VCaP (cell line): ENCODE data around the gene DYRK3.

Experiments used
- H3K27ac ChIP-seq: fragments of 450-650 bp; 2 replicates; pipeline ENCODE4 v1.5.1; 2017
- CTCF ChIP-seq: fragments of 450-650 bp; conservative IDR thresholded peaks from 2 replicates; pipeline ENCODE4 v1.5.1; 2017; ENCODE audit warnings: mild to moderate bottlenecking, moderate library complexity

Gene DYRK3

GRCh38 chr1:206635080-206635977 is at the start of gene DYRK3:
Gene DYRK3, plus strand, starts transcription at chr1:206635536. Its CDS starts 168 bp downstream, at chr1:206635704.
- peak within 1 kb of the TSS; percentile 58 for H3K27ac ChIP-seq
- TF ChIP-seq CTCF: no peak

- TF ChIP-seq CTCF: no peak
These were observed 48.6 kb upstream of the DYRK3 start for GRCh38 chr1:206586501-206587445.

GRCh38 chr1:206587904-206588303 is 47.4 kb upstream of the DYRK3 start:
- no peak for TF ChIP-seq CTCF
- peak overlapping the region; percentile 92 for H3K27ac ChIP-seq

More at GRCh38 chr1:206586501-206587445, 48.6 kb upstream of the DYRK3 start:
- H3K27ac ChIP-seq: peak overlapping the region; percentile 92

GRCh38 chr1:206588492-206588891 is 46.8 kb upstream of the DYRK3 start:
- TF ChIP-seq CTCF: no peak
- peak overlapping the region; percentile 92 for H3K27ac ChIP-seq

GRCh38 chr1:206589206-206589605 is 46.1 kb upstream of the DYRK3 start:
- H3K27ac ChIP-seq: peak overlapping the region; percentile 92
- no peak for TF ChIP-seq CTCF

GRCh38 chr1:206590025-206590758 is 45.1 kb upstream of the DYRK3 start:
- no peak overlapping the region; the same call in 1 of the 2 replicates for H3K27ac ChIP-seq

More at GRCh38 chr1:206590025-206590758, 45.1 kb upstream of the DYRK3 start:
- TF ChIP-seq CTCF: no peak
